Activated T-helper 17 cell treated with anti-CD3 and anti-CD28 coated beads, Interleukin-2, amount 50 U/mL, for 72 hours (primary cell): ENCODE results near the gene PAPSS2. TPM values are rescaled to one million over a fixed set of nuclear protein-coding genes. Genes with fewer than 3 reads are reported as not detected.
"Not testable (repeated sequence)": the region's sequence is repeated elsewhere in the genome, so short reads cannot be mapped to it uniquely, and the experiment has no call there.

Source experiments
- ATAC-seq: fragments of 150-1000 bp; cut with Tn5 transposase; replicated peaks from 2 replicates; pipeline ENCODE4 v1.10.0; 2021; ENCODE audit warnings: mild to moderate bottlenecking, moderate library complexity
- H3K27ac Mint-ChIP-seq: one replicate; pipeline ENCODE4 v1.8.0; 2022; ENCODE audit warnings: mixed read lengths
- H3K27me3 Mint-ChIP-seq: one replicate; pipeline ENCODE4 v1.8.0; 2022; ENCODE audit warnings: mixed read lengths
- H3K36me3 Mint-ChIP-seq: one replicate; pipeline ENCODE4 v1.8.0; 2022; ENCODE audit warnings: low read depth, mild to moderate bottlenecking, mixed read lengths
- H3K4me1 Mint-ChIP-seq: one replicate; pipeline ENCODE4 v1.8.0; 2022; ENCODE audit warnings: mixed read lengths
- H3K4me3 Mint-ChIP-seq: one replicate; pipeline ENCODE4 v1.8.0; 2022; ENCODE audit warnings: mild to moderate bottlenecking, mixed read lengths
- H3K9me3 Mint-ChIP-seq: one replicate; pipeline ENCODE4 v1.8.0; 2022; ENCODE audit warnings: mixed read lengths
- total RNA-seq, 2 donors: library from RNA; stranded (reverse); gene quantifications; one replicate each; pipeline ENCODE4 v1.2.3, GENCODE V29; 2022

PAPSS2 gene
- total RNA-seq, 2 donors from 2014 or later = 0.66 to 4.3 TPM

GRCh38 chr10:87632454-87632853, 27.2 kb upstream of the PAPSS2 start:
- no peak overlapping the region for H3K4me3 Mint-ChIP-seq
- H3K27ac Mint-ChIP-seq = no peak overlapping the region
- H3K4me1 Mint-ChIP-seq = peaks cover 6% of the 10 kb centered on the region
- no peaks in the 10 kb centered on the region for H3K36me3 Mint-ChIP-seq
- H3K27me3 Mint-ChIP-seq = no peaks in the 10 kb centered on the region
- no peak for ATAC-seq
- H3K9me3 Mint-ChIP-seq = no peaks in the 10 kb centered on the region

GRCh38 chr10:87634311-87634710, 25.4 kb upstream of the PAPSS2 start:
- H3K9me3 Mint-ChIP-seq = no peaks in the 10 kb centered on the region
- no peaks in the 10 kb centered on the region for H3K36me3 Mint-ChIP-seq

GRCh38 chr10:87635498-87636312, 24.0 kb upstream of the PAPSS2 start:
- H3K36me3 Mint-ChIP-seq = no peaks in the 10 kb centered on the region
- peak; percentile 96 for ATAC-seq
- H3K27ac Mint-ChIP-seq = no peak overlapping the region

More at GRCh38 chr10:87634311-87634710, 25.4 kb upstream of the PAPSS2 start:
- ATAC-seq = no peak
- Mint-ChIP-seq H3K27me3 (no peaks in the 10 kb centered on the region), H3K4me3 (no peak overlapping the region), H3K27ac (no peak overlapping the region), H3K4me1 (peaks cover 6% of the 10 kb centered on the region)

GRCh38 chr10:87636313-87636915, 23.3 kb upstream of the PAPSS2 start:
- Mint-ChIP-seq H3K4me1 (peaks cover 6% of the 10 kb centered on the region), H3K27ac (no peak overlapping the region), H3K27me3 (no peaks in the 10 kb centered on the region), H3K9me3 (no peaks in the 10 kb centered on the region), H3K36me3 (no peaks in the 10 kb centered on the region), H3K4me3 (no peak overlapping the region)
- ATAC-seq = no peak

More at GRCh38 chr10:87635498-87636312, 24.0 kb upstream of the PAPSS2 start:
- Mint-ChIP-seq H3K27me3 (no peaks in the 10 kb centered on the region), H3K4me1 (peaks cover 6% of the 10 kb centered on the region), H3K9me3 (no peaks in the 10 kb centered on the region), H3K4me3 (no peak overlapping the region)

- Mint-ChIP-seq H3K4me3 (no peak overlapping the region), H3K36me3 (no peaks in the 10 kb centered on the region), H3K4me1 (peaks cover 7% of the 10 kb centered on the region), H3K27me3 (no peaks in the 10 kb centered on the region), H3K9me3 (no peaks in the 10 kb centered on the region), H3K27ac (no peak overlapping the region)
- ATAC-seq = no peak
Measured at GRCh38 chr10:87639493-87639892, 20.2 kb upstream of the PAPSS2 start.

GRCh38 chr10:87640043-87640442, 19.6 kb upstream of the PAPSS2 start:
- Mint-ChIP-seq H3K36me3 (no peaks in the 10 kb centered on the region), H3K4me1 (peaks cover 11% of the 10 kb centered on the region), H3K9me3 (no peaks in the 10 kb centered on the region), H3K4me3 (no peak overlapping the region), H3K27me3 (no peaks in the 10 kb centered on the region), H3K27ac (no peak overlapping the region)
- no peak for ATAC-seq

GRCh38 chr10:87642486-87642885, 17.2 kb upstream of the PAPSS2 start:
- Mint-ChIP-seq H3K9me3 (no peaks in the 10 kb centered on the region), H3K27ac (no peak overlapping the region), H3K36me3 (peaks cover 4% of the 10 kb centered on the region), H3K27me3 (no peaks in the 10 kb centered on the region), H3K4me1 (peaks cover 5% of the 10 kb centered on the region), H3K4me3 (no peak overlapping the region)
- no peak for ATAC-seq

GRCh38 chr10:87642988-87643387, 16.7 kb upstream of the PAPSS2 start:
- Mint-ChIP-seq H3K4me3 (no peak overlapping the region), H3K27ac (no peak overlapping the region), H3K36me3 (peaks cover 4% of the 10 kb centered on the region), H3K4me1 (peaks cover 5% of the 10 kb centered on the region), H3K27me3 (no peaks in the 10 kb centered on the region), H3K9me3 (no peaks in the 10 kb centered on the region)
- no peak for ATAC-seq

- H3K27me3 Mint-ChIP-seq = no peaks in the 10 kb centered on the region
- H3K9me3 Mint-ChIP-seq = no peaks in the 10 kb centered on the region
- ATAC-seq = no peak
- H3K4me3 Mint-ChIP-seq = no peak overlapping the region
- peaks cover 4% of the 10 kb centered on the region for H3K36me3 Mint-ChIP-seq
- peaks cover 5% of the 10 kb centered on the region for H3K4me1 Mint-ChIP-seq
- H3K27ac Mint-ChIP-seq = no peak overlapping the region
Measured at GRCh38 chr10:87643920-87644319, 15.8 kb upstream of the PAPSS2 start.

GRCh38 chr10:87644500-87644899, 15.2 kb upstream of the PAPSS2 start:
- not testable (repeated sequence) for H3K9me3 Mint-ChIP-seq, H3K36me3 Mint-ChIP-seq, H3K27me3 Mint-ChIP-seq, H3K4me1 Mint-ChIP-seq
- Mint-ChIP-seq H3K4me3 (peak overlapping the region; percentile 38), H3K27ac (peak overlapping the region; percentile 28)
- ATAC-seq = peak; percentile 77

- H3K4me1 Mint-ChIP-seq = peaks cover 5% of the 10 kb centered on the region
- peak overlapping the region; percentile 23 for H3K4me3 Mint-ChIP-seq
- peak overlapping the region; percentile 71 for H3K27ac Mint-ChIP-seq
- ATAC-seq = peak; percentile 1
- no peaks in the 10 kb centered on the region for H3K9me3 Mint-ChIP-seq
- H3K36me3 Mint-ChIP-seq = peaks cover 4% of the 10 kb centered on the region
- H3K27me3 Mint-ChIP-seq = peaks cover 4% of the 10 kb centered on the region
Measured at GRCh38 chr10:87646192-87646909, 13.3 kb upstream of the PAPSS2 start.

GRCh38 chr10:87646935-87647334, 12.7 kb upstream of the PAPSS2 start:
- peaks cover 8% of the 10 kb centered on the region for H3K27me3 Mint-ChIP-seq
- H3K27ac Mint-ChIP-seq = peak overlapping the region; percentile 71
- peaks cover 4% of the 10 kb centered on the region for H3K36me3 Mint-ChIP-seq
- peaks cover 5% of the 10 kb centered on the region for H3K4me1 Mint-ChIP-seq
- H3K9me3 Mint-ChIP-seq = no peaks in the 10 kb centered on the region
- H3K4me3 Mint-ChIP-seq = peak overlapping the region; percentile 23
- ATAC-seq = peak; percentile 74

- no peak for ATAC-seq
- no peaks in the 10 kb centered on the region for H3K4me1 Mint-ChIP-seq
- peaks cover 18% of the 10 kb centered on the region for H3K27me3 Mint-ChIP-seq
- H3K4me3 Mint-ChIP-seq = no peak overlapping the region
- H3K36me3 Mint-ChIP-seq = peaks cover 4% of the 10 kb centered on the region
- H3K27ac Mint-ChIP-seq = no peak overlapping the region
- no peaks in the 10 kb centered on the region for H3K9me3 Mint-ChIP-seq
Measured at GRCh38 chr10:87650838-87651589, 8.7 kb upstream of the PAPSS2 start.

GRCh38 chr10:87651801-87652200, 7.9 kb upstream of the PAPSS2 start:
- Mint-ChIP-seq H3K36me3 (peaks cover 3% of the 10 kb centered on the region), H3K9me3 (no peaks in the 10 kb centered on the region), H3K27me3 (peaks cover 25% of the 10 kb centered on the region), H3K4me1 (peaks cover 5% of the 10 kb centered on the region), H3K27ac (no peak overlapping the region), H3K4me3 (no peak overlapping the region)
- ATAC-seq = no peak
